NCI-H1105 treated with DMSO at 0.1 percent for 48 hours (cell line): ENCODE data around the gene UNG.
A peak's percentile ranks its signal among the peaks of the same experiment; 100 is the strongest.
"Not testable (repeated sequence)": the region's sequence is repeated elsewhere in the genome, so short reads cannot be mapped to it uniquely, and the experiment has no call there.

Experiments
- DNase-seq: peaks from one replicate; lab custom pipeline; 2025; lab: John Stamatoyannopoulos, UW

The UNG gene

GRCh38 chr12:109097435-109098182 is at the start of gene UNG:
Gene UNG, plus strand, starts transcription at chr12:109097597. Its CDS starts 83 bp downstream, at chr12:109097680.
- peak; percentile 94 for DNase-seq

GRCh38 chr12:109048706-109049105 is 48.7 kb upstream of the UNG start:
- not testable (repeated sequence) for DNase-seq

GRCh38 chr12:109049794-109050193 is 47.6 kb upstream of the UNG start:
- not testable (repeated sequence) for DNase-seq

- DNase-seq, result no peak
Observed at GRCh38 chr12:109052097-109052413, 45.3 kb upstream of the UNG start.

- DNase-seq, result peak; percentile 86
Observed at GRCh38 chr12:109052414-109053323, 44.7 kb upstream of the UNG start, which contains the start of gene USP30. Gene USP30, plus strand, starts transcription at chr12:109052576. Its CDS starts 103 bp downstream, at chr12:109052679.

GRCh38 chr12:109053382-109054123 is 43.8 kb upstream of the UNG start:
- no peak for DNase-seq

GRCh38 chr12:109054124-109054513 is 43.3 kb upstream of the UNG start:
- DNase-seq, result not testable (repeated sequence)

- DNase-seq, result no peak
Observed at GRCh38 chr12:109054520-109054919, 42.9 kb upstream of the UNG start.

GRCh38 chr12:109056891-109057290 is 40.5 kb upstream of the UNG start:
- DNase-seq, result no peak

- no peak for DNase-seq
Observed at GRCh38 chr12:109057376-109057775, 40.0 kb upstream of the UNG start.

GRCh38 chr12:109058773-109059172 is 38.6 kb upstream of the UNG start:
- no peak for DNase-seq

GRCh38 chr12:109064143-109064542 is 33.3 kb upstream of the UNG start:
- DNase-seq, result no peak

- no peak for DNase-seq
Observed at GRCh38 chr12:109065154-109065852, 32.1 kb upstream of the UNG start.

GRCh38 chr12:109065853-109066193 is 31.6 kb upstream of the UNG start:
- DNase-seq, result no peak

- DNase-seq, result no peak
Observed at GRCh38 chr12:109069307-109070271, 27.8 kb upstream of the UNG start.

GRCh38 chr12:109074866-109075265 is 22.5 kb upstream of the UNG start:
- no peak for DNase-seq

GRCh38 chr12:109082751-109083150 is 14.6 kb upstream of the UNG start:
- no peak for DNase-seq

GRCh38 chr12:109084425-109084824 is 13.0 kb upstream of the UNG start:
- no peak for DNase-seq

- DNase-seq, result no peak
Observed at GRCh38 chr12:109085590-109085989, 11.8 kb upstream of the UNG start.

- no peak for DNase-seq
Observed at GRCh38 chr12:109087250-109087649, 10.1 kb upstream of the UNG start.

- no peak for DNase-seq
Observed at GRCh38 chr12:109088818-109089217, 8.6 kb upstream of the UNG start.
